NCI-H187 treated with DMSO at 0.1 percent for 48 hours (cell line): ENCODE data around the gene P2RX3.
"Not testable (repeated sequence)": the region's sequence is repeated elsewhere in the genome, so short reads cannot be mapped to it uniquely, and the experiment has no call there.

Experiments
- DNase-seq: peaks from one replicate; lab custom pipeline; 2025; lab: John Stamatoyannopoulos, UW

The P2RX3 gene

GRCh38 chr11:57349491-57350274, 11.5 kb downstream of the P2RX3 start:
- DNase-seq: no peak

- DNase-seq: no peak
Observed at GRCh38 chr11:57353036-57353435, 14.9 kb downstream of the P2RX3 start.

DNA sequence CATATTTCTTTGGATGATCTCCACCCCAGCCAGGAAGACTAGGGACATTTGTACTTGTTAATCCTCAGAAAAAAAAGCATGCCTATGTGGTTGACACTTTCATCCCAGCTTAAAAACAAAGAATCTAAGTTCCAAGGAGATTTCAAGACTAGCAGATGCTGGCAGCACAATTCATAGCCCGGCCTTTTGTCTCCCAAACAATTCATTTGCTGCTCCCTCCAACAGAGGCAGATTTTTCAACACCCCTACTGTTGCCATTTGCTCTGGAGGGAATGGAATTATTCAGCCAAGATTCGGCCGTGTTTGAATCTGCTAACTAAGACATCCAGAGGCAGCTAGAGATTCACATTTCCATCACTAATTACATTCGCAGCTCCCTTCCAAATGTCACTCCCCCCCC, 15.3 kb downstream of the P2RX3 start:
- no peak for DNase-seq

- DNase-seq: no peak
Observed at GRCh38 chr11:57353852-57354251, 15.7 kb downstream of the P2RX3 start.

- DNase-seq: no peak
Observed at GRCh38 chr11:57354699-57355098, 16.5 kb downstream of the P2RX3 start.

- no peak for DNase-seq
Observed at GRCh38 chr11:57356268-57356667, 18.1 kb downstream of the P2RX3 start.

DNA sequence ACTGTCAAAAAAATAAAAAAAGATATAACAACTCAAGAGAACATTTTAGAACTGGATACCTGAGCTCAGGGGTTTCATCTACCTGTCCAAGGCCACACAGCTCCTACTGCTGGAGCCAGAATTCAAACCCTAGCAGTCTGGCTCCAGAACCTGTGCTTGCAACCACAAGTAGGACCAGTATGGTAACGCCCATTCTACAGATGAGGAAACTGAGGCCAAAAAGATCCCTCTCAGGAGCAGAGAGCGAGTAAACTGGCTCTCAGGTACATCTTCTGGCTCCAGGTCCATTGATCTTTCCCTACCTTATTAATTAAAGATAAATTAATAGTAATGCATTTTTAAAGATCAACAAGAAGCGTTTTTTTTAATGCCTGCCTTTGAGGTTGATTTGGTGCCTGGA, 19.2 kb downstream of the P2RX3 start:
- no peak for DNase-seq

GRCh38 chr11:57357856-57358255, 19.7 kb downstream of the P2RX3 start:
- no peak for DNase-seq

DNA sequence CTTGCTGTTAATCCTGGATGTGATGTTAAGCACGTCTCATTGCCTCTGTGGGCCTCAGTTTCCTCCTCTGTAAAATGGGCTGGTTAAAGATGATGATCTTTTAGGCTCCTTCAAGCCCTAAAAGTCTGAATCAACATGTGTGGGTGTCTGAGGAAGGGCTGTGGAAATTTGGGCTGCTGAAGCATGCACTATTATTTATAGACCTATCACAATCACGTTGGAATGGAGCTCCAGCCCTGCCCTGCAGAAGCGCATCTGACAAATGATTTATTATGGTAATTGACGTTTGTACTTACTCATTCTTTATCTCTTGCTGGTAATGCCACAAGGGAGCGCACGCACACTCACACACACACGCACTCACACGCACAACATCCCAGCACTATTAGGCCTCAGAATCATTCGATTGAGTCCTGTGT, 20.4 kb downstream of the P2RX3 start:
- no peak for DNase-seq

DNA sequence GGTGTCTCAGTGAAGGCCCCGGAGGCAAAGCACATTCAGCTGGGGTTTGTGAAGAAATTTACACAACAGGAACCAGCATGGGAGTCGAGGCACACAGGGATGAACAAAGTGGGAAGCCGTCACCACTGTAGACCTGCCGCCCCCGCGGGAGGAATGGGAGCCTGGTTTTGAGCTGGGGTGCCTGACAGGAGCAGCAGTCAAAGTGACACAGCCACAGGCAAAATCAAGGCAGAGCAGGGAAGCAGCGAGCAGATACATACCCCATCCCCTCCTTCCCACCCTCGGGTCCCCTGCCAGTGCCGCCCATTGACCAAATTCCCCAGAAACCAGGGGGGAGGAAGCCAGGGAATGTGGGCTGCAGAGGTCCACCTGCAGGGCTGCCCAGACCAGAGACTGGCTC, 20.8 kb downstream of the P2RX3 start:
- no peak for DNase-seq

- no peak for DNase-seq
Observed at GRCh38 chr11:57359396-57359795, 21.2 kb downstream of the P2RX3 start.

DNA sequence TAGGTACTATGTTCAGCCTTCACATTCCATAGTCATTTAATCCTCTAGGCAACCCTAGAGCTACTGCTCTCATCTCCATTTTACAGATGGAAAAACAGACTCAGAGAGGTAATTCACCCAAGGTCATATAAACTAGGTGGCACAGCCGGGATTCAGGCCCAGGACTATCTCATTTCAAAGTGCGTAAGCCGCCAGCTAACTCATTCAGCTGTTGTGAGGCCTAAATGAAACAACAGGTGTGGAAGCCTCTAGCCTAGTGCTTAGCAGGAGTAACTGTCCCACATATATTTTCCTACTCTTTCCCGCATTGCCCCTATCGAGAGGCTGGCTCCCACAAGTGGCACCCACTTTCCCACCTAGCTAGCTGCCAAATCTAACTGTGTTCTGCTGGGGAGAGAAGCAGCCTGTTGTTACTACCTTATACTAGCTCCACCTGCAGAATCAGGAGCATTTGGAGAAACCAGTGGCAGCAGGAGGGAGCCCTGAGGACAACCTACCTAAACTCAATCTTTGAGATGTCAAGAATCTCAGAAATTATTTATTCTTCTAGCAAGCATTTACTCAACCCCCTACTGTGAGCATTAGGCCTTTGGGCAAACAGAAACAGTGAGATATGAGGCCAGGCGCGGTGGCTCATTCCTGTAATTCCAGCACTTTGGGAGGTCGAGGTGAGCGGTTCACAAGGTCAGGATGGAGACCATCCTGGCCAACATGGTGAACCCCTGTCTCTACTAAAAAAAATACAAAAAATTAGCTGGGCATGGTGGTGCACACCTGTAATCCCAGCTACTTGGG, 21.9 kb downstream of the P2RX3 start:
- no peak for DNase-seq

GRCh38 chr11:57360991-57361390, 22.8 kb downstream of the P2RX3 start:
- no peak for DNase-seq

DNA sequence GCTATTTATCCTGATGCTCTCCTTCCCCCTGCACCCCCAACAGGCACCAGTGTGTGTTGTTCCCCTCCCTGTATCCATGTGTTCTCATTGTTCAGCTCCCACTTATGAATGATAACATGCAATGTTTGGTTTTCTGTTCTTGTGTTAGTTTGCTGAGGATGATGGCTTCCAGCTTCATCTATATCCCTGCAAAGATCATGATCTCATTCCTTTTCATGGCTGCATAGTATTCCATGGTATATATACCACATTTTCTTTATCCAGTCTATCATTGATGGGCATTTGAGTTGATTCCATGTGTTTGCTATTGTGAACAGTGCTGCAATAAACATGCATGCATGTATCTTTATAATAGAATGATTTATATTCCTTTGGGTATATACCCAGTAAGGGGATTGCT, 23.3 kb downstream of the P2RX3 start:
- not testable (repeated sequence) for DNase-seq

DNA sequence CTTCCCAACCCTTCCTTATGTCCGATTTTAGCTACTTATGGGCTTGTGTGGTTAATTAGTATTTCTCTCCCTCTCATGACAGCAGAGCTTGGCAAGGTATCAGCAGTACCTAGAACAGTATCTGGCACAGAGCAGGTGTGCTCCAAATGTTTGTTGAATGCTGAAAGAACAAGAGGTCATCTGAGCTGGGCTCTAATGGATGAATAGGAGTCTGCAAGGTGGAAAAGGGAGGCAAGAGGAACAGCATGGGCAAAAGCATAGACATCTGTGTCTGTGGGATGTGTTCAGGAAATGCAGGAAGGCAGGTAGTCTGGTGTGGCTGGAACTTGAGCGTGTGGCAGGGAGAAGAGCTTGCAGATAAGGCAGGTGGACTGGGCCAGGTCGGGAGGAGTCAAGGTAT, 23.8 kb downstream of the P2RX3 start:
- DNase-seq: no peak

DNA sequence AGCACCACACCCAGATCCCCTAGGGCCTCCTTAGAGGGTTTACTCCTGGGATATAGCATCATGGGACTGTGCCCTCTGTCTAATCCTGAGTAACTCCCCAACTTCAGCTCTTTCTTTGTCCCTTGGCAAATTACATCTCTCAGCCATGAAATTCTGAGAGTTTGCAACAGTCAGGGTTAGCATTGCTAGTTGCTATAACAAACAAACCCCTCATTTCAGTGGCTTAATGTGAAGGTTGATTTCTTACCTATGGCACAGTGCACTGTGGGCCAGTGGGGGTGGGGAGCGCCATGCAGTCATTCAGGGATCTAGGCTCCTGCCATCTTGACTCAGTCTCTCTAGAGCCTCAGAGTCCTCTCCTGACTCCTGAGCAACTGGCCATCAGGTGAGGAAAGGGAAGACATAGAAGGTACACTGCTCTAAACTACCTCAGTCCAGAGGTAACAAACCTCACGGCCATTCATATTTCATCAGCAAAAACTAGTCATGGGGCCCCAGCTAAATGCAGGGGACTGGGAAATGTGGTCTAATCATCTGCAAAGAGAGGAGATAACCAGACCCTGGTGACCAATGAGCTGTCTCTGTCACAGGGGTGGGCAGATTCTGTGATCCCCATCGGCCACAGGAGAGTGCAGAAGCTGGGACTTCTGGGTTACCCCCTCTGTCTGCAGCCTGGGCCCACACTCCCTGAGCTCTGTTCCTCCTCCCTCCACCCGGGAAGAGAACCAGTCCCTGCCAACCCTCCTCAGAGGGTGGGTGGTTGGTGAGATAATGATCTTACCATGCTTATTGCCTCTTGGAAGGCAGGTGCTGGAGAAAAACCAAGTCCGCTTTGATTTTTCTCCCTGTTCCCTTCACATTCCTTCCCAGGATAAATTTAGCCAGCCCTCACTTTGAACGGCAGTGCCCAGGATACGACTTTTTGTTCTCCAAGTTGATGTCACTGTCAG, 25.3 kb downstream of the P2RX3 start:
- no peak for DNase-seq

- no peak for DNase-seq
Observed at GRCh38 chr11:57364851-57365660, 26.9 kb downstream of the P2RX3 start.

- no peak for DNase-seq
Observed at GRCh38 chr11:57368106-57368844, 30.1 kb downstream of the P2RX3 start.

DNA sequence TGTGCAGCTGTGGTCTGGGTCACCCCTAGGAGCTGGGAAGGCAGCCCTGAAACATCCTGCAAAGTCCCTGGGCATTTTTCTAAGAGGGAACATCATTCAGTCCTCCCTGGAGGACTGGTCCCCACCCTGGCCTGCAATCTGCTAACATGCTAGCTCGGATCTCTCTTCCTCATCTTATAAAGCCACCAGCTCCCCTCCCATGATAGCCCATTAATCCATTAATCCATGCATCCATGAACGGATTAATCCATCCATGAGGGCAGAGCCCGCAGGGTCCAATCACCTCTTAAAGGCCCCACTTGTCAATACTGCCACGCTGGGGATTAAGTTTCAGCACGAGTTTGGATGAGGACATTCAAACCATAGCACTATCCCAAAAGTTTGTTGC, 30.7 kb downstream of the P2RX3 start:
- DNase-seq: no peak

- no peak for DNase-seq
Observed at GRCh38 chr11:57370251-57370650, 32.1 kb downstream of the P2RX3 start.

DNA sequence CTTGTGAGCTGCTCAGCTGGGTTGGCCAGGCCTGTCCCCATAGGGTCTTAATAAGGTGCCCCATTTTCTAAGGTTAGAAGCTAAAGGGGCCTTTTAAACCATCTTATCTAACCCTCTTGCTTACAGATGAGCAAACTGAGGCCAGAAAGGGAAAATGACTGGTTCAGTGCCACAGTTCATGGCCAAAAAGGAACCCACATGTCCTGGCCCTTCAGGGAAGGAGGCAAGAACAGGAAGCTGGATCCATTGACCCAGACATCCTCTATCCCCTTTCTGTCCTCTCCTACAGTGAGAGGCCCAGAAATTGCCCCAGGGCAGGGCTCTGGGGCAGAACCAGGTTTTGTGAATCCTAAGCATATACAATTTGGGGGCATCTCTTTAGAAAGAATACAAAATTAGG, 32.8 kb downstream of the P2RX3 start:
- DNase-seq: no peak
